ENCODE data around the gene PPP2R3A.
"Not testable (repeated sequence)": the region's sequence is repeated elsewhere in the genome, so short reads cannot be mapped to it uniquely, and the experiment has no call there.

PPP2R3A gene, protein sequence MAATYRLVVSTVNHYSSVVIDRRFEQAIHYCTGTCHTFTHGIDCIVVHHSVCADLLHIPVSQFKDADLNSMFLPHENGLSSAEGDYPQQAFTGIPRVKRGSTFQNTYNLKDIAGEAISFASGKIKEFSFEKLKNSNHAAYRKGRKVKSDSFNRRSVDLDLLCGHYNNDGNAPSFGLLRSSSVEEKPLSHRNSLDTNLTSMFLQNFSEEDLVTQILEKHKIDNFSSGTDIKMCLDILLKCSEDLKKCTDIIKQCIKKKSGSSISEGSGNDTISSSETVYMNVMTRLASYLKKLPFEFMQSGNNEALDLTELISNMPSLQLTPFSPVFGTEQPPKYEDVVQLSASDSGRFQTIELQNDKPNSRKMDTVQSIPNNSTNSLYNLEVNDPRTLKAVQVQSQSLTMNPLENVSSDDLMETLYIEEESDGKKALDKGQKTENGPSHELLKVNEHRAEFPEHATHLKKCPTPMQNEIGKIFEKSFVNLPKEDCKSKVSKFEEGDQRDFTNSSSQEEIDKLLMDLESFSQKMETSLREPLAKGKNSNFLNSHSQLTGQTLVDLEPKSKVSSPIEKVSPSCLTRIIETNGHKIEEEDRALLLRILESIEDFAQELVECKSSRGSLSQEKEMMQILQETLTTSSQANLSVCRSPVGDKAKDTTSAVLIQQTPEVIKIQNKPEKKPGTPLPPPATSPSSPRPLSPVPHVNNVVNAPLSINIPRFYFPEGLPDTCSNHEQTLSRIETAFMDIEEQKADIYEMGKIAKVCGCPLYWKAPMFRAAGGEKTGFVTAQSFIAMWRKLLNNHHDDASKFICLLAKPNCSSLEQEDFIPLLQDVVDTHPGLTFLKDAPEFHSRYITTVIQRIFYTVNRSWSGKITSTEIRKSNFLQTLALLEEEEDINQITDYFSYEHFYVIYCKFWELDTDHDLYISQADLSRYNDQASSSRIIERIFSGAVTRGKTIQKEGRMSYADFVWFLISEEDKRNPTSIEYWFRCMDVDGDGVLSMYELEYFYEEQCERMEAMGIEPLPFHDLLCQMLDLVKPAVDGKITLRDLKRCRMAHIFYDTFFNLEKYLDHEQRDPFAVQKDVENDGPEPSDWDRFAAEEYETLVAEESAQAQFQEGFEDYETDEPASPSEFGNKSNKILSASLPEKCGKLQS (N-terminal part only)

DNA sequence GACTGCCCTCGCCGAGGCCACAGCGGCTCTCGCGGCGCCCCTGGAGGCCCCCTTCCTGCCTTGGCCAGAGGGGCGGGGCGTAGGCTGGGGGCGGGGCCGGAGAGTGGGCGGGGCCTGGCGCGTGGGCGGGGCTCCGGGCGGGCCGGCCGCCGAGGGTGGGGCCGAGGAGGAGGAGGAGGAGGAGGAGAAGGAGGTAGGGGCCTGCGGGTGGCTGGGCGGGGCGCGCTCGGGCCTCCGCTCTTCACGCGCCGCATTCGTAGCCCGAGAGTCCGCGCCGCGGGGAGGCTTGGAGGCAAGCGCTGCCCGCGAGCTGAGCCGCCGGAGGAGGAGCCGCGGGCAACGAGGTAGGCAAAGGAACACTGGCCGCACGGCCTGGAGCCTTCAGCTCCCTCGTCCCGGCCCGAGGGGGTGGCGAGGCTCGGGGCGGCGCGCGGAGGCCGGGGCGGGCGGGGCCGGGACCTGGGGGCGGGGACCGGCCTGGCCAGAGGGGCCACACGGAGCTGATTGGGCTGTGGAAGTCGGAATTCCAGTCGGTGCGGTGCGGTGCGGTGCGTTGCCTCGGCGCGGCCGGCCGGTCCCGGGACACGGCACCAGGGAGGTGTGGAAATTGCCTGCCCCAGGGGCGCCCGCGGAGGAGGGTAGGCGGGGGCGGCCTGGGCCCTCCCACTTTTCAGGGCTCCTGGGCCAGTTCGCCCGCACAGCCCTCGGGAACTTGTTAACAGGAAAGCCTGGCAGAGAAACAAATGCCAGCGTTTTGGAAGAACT, at the start of gene PPP2R3A:
PPP2R3A (plus strand) TSS at position 223 of the 765 bp plus-strand sequence. CDS start 35,771 bp downstream, outside the sequence.
- peak; percentile 75 for DNase-seq

DNA sequence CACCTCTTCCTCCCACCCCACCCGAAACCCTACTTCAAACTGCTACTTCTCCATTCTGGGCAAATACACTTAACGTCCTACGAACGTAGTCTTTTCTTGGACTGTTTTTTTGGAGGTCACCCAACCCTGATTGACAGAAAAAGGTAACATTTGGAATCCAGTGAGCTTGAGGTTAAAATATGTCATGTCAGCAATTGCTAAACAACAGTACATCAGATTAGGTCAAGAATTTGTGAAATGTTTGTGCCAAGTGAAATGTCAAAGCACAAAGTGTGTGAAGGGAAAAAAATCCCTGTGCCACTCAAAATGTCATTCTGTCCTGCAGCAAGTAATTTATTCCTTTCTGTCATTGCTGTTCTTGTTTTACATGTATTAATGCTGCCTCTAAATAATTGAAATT, 49.2 kb upstream of the PPP2R3A start:
- no peak for DNase-seq

DNA sequence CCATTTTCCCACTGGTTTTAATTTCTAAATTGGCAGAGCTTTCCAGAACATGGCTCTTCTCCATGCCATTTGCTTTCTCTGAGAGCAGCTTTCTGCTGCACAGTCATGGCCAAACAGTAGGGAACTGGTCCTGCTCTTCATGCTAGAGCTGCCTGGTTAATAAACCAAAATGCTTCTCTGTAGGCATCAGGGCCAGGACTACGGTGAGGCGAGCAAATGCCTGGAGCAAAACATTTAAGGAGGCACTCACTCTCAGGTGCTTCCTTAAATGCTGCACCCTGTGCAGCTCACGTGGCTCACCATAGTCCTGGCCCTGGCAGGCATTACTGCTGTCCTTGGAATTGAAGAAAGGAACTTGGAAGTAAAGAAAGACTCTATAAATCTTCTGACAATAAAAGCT, 48.5 kb upstream of the PPP2R3A start:
- DNase-seq = no peak

DNA sequence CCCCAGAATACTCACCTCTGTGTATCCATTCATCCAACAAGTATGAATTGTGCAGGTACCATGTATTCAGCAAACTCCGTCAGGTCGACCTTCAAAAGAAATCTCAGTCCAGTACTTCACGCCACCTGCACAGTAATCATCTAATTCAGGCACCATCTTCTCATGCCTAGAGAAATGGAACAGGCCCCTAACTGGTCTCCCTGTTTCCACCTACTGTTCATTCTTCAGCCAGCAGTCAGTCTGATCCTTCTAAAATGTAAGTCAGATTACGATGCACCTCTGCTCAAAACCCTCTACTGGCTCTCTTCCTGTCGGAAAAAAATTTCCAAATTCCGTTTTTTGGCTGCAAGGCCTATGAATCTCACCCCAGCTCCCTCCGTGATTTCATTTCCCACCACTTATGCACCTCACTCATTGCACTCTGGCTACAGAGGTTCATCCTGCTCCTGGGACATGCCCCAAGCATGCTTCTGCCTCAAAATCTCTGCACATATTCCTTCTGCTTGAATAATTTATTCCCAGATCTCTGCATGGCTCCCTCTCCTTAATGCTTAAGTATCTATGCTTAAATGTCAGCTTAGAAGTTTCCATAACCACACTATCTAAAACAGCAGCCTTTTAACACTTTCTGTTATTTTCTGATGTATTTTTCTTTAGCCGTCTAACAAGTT, 47.5 kb upstream of the PPP2R3A start:
- no peak for DNase-seq

DNA sequence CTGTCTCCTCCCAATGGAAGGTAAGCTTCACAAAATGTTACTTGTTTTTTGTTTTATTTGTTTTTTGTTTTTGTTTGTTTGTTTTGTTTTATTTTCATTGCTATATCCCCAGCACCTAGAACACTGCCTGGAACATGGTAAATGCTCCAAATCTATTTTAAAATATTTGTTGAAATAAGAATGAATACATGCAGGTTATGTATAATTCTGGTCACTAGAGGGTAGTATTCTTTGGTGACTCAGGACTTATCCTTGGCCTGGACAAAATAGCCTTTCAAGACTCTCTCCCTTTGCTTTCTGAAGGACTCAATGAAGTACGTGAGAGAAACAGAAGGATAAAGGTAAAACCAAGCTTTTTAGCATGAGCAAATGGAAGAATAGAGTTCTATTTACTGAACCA, 46.9 kb upstream of the PPP2R3A start:
- no peak for DNase-seq

DNA sequence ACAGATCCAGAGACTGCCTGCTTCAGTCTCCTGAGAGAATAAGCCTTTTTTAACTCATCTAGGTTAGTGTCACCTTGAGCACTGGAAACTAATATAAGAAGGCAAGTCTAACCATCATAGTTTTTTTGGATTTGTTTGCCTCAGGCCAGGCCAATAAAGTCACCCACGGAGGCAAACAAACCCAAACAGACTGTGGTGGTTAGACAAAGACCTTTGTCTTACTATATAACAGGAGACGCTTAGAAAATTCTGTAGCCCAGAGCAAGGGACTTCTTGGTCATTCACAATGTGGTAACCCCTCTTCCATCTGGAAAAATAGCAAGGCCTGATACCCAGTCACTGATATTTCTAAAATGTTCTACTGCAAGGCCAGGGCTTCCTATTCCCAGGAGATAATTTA, 45.3 kb upstream of the PPP2R3A start:
- DNase-seq = no peak

DNA sequence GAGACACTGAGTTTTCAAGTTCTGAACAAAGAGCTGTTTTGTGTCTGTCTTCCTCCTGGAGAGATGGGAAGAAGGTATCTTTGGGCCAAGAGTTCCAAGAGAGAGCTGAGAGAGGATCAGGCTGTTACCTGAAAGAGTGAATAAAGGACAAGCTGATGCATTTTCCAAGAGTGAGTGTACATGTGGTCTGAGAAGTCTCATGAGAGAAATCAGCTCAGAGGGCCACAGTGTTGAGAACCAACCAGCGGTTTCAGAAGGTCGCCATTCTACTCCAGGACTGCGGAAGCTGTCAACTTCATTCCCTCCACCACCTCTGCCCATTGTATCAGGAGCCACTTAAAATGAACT, 42.7 kb upstream of the PPP2R3A start:
- DNase-seq = no peak

DNA sequence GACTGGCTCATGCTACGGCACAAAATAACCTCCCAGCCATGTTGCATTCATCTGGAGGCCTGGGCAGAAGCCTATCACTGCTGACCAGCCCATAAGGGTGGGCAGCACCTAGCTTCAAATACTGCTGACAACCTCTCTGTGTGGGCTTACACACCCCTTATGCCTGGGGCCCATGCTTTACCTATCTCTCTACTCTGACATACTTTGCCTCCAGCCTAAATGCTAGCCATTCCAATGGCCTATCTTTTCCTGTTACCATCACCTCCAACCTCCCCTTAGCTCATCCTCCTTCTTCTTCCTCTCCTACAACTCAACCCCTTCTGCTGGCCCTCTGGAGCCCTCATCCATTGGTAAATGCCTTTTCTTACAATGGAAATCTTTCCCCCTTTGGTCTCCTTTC, 41.0 kb upstream of the PPP2R3A start:
- DNase-seq = no peak

DNA sequence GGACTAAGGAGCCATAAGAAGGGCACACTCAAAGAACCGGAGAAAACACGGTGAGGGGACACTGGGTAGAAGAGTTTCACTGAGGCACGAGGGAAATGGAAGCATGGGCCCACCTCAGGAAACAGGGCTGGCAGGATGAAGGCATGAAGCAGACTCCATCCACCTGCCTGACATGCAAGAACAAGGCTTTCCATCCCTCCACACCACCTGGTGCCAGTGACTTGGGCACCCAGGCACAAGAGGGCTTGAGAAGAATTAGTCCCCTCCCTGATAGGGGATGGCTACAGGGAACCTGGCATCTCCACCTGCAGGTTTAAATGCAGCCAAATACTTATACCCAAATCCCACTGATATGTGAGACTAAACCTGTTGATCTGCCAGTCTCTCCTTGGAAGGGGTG, 38.9 kb upstream of the PPP2R3A start:
- DNase-seq = no peak

DNA sequence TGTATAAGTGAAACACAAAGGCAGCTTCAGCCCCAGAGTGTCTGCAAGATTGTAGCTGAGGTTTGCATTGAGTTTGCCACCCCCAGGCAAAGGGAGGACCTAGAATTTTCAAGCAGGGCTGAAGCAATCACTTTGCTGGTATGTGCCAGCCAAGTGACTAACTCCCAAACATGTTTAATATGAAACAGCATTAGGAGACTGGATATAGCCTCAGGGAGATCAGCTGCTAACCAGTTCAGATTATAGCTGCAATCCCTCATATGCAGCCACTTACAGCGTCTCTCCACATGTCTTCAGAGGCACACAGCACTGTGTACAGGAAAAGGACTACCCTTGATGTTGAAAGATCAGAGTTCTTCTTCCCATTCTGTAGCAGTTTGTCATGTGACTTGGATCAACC, 38.4 kb upstream of the PPP2R3A start:
- no peak for DNase-seq

DNA sequence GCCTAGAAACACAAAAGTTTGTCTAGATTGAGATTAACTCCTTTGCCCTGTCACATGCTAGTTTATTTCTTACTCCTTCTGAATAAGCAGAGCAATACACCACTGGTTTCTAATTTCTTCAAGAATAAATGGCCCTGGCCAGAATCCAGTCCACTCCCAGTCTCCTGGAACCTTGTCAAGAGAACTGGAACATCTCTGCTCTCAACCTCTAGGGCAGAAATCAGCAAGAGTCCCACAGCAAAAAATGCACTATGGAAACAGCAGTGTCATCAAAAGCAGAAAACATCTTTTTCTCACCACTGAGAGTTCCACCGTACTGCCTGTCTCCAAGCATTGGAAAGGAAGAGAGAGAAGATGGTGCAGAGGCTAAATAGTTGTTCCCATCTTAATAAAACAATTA, 35.9 kb upstream of the PPP2R3A start:
- no peak for DNase-seq

DNA sequence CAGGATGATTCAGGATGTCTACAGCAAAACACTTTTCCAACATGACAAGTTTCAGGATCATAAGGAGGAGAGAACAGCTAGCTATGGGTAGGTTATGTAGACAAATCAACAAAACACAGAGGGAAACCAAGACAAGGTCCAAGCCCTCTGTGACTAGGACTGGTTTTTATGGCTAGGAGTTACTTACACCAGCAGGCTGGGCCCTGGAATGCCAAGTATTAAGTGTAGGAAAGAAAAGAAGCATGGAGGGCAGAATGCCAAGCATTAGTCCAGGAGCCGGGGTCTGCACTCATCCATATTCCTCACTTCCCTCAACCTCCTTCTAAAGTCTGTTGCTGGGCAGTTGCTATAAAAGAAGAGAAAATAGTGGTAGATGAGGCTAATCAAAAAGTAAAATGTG, 35.3 kb upstream of the PPP2R3A start:
- DNase-seq = no peak

DNA sequence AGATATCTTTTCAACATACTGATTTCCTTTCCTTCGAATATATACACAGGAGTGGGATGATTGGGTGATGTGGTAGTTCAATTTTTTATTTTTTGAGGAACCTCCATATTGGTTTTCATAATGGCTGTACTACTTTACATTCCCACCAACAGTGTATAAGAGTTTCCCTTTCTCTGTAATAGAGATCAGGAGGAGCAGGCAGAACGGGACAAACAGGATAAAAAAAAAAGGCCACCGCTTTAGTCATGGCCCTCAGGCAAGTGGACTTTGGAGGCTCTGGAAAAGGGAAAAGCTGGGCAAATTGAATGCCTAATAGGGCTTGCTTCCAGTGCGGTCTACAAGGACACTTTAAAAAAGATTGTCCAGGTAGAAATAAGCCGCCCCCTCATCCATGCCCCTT, 30.4 kb upstream of the PPP2R3A start:
- not testable (repeated sequence) for DNase-seq

DNA sequence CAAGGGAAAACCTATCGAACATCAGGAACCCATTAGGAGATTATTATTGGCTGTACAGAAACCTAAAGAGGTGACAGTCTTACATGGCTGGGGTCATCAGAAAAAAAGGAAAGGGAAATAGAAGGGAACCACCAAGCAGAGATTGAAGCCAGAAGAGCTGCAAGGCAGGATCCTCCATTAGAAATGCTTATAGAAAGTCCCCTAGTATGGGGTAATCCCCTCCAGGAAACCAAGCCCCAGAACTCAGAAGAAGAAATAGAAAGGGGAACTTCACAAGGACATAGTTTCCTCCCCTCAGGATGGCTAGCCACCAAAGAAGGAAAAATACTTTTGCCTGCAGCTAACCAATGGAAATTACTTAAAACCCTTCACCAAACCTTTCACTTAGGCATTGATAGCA, 27.8 kb upstream of the PPP2R3A start:
- DNase-seq = not testable (repeated sequence)

DNA sequence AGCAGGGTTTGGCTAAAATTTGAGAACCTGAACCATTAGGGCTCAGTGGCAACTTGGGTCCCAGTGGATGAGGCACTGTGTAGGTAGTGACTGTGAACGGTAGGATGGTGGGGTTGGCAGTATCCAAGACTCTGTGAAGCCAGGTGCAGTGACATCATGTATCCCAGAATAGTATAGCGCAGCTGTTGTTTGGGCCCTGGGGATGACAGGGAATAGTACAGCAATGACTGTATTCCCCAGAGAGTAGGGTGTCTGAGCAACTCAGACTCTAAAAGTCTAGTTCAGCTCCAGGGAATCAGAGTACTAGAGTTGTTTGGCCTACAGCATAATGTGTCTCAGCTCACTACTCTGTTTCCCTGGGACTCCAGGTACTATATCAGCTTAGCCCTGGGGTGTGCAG, 20.7 kb upstream of the PPP2R3A start:
- DNase-seq = no peak

DNA sequence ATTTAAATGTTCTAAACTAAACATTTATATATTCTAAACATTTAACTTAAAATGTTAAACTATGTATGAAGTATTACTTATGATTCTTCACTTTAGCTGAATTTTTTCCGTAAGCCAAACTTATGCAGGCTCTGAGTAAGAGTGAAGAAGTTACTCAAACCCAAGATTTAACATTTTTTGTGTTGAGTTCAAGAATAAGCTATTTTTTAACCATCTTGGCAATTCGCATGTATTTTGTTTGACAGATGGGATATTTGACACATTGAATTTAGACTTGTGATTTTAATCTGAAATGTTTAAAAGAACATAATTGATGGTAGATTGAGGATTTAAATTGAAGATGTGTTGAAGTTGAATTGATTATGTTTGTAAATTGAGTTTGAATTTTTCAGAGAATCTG, 14.6 kb upstream of the PPP2R3A start:
- DNase-seq = no peak

DNA sequence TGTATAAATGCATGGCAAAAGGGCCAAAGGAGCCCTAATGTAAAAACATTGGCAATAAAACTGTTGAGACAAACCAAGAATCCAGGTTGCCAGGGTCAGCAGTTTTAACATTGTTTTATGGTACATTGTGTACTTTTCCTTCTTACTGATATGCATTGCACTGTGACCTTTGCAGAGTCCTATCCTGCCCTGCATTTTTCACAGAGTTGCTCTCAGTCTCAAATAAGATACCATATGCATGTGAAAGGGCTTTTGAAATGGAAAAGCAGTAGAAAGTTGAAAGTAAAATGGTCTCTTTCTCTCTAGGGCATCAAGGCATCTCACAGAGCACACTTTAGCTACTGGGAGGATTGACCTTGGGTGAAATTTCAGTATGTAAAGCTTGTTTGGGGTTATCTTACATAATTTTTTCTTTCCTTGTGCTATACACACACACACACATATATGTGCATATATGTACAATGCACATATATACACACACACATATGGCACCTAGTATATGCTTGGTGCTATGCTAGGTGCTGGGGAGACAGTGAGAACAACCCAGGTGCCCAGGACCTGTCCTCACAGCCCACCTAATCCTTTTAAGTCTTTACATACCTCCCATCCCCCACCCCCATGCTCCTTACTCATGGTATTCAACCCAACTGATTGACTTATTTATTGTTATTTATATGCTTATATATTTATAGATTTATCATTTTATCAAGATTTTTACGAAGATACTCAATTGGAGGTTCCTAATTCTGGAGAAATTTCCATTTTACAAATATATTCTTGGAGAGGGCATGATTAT, 1.2 kb upstream of the PPP2R3A start:
- no peak for DNase-seq

DNA sequence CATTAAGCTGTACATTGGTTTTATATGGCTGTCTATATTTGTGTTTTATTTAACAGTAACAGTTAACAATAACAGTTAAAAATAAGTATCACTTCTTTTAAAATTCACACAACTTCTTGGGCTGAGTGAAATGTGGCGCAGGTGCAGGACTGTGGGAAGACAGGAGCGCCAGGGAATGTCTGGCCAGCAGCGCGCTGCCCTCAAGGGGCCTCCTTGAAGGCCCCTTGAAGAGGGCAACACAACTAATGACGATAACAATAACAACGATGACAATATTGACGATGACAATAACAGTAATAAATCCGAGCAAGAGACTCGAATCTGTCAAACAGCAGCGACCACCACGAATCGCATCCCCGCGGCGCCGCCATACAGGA, 411 bp upstream of the PPP2R3A start:
- DNase-seq = no peak

DNA sequence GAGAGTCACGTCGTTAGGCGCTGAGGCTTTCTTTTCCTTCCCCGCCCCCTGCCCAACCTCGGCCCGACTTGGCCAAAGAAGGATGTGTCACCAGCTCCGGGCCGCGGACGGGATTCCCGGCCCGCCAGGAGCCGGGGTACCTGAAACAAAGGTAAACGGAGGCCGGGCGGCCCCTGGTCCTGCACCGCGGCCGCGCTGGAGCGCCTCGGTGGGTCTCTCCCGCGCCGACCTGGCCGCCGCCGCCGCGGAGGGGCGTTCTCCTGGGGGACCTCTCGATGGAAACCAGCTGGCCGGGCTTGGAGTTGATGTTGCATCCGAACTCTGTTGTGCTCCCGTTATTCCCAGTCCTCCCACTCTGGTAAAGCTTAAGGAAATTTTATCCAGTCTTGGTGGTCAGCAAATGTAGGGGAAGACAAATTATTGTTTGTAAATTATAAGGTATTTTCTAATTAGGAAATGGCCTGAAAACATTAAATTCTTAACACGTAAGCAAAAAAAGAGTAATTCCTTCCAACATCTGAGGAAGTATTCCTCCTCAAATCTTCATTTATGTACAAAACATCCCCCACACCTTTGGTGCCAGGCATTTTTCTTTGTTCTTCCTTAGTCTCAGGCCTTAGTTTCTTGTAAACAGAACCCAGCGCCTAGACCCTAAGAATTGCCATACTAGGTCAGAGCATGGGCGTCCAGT, 888 bp downstream of the PPP2R3A start:
- DNase-seq = no peak

DNA sequence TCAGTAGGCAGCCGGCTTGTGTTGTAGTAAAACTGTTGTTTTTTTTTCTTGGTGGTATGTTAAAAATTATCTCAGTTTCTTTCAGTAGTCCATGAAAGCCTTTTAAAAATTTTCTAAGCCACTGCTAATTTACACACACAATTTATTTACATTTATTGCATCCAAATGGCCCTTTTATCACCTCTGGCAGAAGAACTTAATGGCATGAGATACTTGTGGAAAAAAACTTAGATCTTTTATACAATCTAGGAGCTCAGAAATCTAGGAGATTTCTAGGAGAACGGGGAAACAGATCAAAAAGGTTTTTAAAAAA, 1.4 kb downstream of the PPP2R3A start:
- DNase-seq = no peak

DNA sequence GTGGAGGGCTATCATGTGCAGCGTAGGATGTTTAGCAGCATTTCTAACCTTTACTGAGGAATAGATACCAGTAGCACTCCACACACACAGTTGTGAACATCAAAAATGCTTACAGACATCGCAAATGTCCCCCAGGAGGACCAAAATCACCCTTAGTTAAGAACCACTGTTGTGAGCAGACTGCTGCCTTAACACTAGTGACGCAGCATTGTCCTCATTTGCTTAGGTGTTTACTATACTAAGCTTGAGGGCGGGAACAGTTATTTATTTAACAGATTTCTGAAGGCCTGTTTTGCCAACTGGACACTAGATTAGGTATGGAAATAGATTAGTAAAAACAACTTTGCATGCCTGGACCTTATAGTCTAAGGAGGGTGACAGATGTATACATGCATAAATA, 2.3 kb downstream of the PPP2R3A start:
- DNase-seq = no peak

Measured in activated CD4-positive, alpha-beta T cell treated with anti-CD3 and anti-CD28 coated beads, Interleukin-10, Interleukin-2, amounts not matched to agents 100 ng/mL and 50 ng/mL, durations not matched to agents 16 hours and 8 hours (primary cell).